Fibroblast of villous mesenchyme (primary cell): ENCODE results near the gene MAD1L1. TPM values are rescaled to one million over a fixed set of nuclear protein-coding genes. Genes with fewer than 3 reads are reported as not detected.

Experiments used
- DNase-seq: peaks from one replicate; pipeline ENCODE4 v3.0.0-alpha.2; 2010; ENCODE audit warnings: low read depth
- H3K4me3 ChIP-seq: 2 replicates; pipeline ENCODE4 v1.5.1; 2011; ENCODE audit warnings: low read depth, mild to moderate bottlenecking, low read length
- CTCF ChIP-seq: IDR thresholded peaks from 2 replicates; pipeline ENCODE4 v1.5.1; 2012; ENCODE audit warnings: low read depth, mild to moderate bottlenecking, low read length; ENCODE audit not compliant: insufficient read depth
- total RNA-seq: library from RNA; depleted of rRNA; stranded (reverse); fragments of >200 nt; gene quantifications from 2 replicates; pipeline ENCODE4 v1.2.3, GENCODE V29; 2012

MAD1L1 gene
- total RNA-seq, 1 donor = 43.6 TPM

- H3K4me3 ChIP-seq = no peak overlapping the region
- TF ChIP-seq CTCF = no peak
- DNase-seq = no peak
Observed at GRCh38 chr7:2109251-2109872, 123.4 kb downstream of the MAD1L1 start.

GRCh38 chr7:2108501-2109250 is 124.1 kb downstream of the MAD1L1 start:
- no peak for TF ChIP-seq CTCF
- no peak for DNase-seq
- H3K4me3 ChIP-seq = no peak overlapping the region

- TF ChIP-seq CTCF = no peak
- no peak overlapping the region for H3K4me3 ChIP-seq
- no peak for DNase-seq
Observed at GRCh38 chr7:2108071-2108455, 124.7 kb downstream of the MAD1L1 start.

GRCh38 chr7:2107386-2108070 is 125.2 kb downstream of the MAD1L1 start:
- no peak for TF ChIP-seq CTCF
- no peak overlapping the region for H3K4me3 ChIP-seq
- no peak for DNase-seq

- H3K4me3 ChIP-seq = no peak overlapping the region
- no peak for DNase-seq
- no peak for TF ChIP-seq CTCF
Observed at GRCh38 chr7:2106924-2107323, 125.8 kb downstream of the MAD1L1 start.

- TF ChIP-seq CTCF = no peak
- DNase-seq = no peak
- H3K4me3 ChIP-seq = no peak overlapping the region
Observed at GRCh38 chr7:2106440-2106839, 126.3 kb downstream of the MAD1L1 start.
